Measurements from ENCODE around the gene CLCNKA.

The CLCNKA gene

DNA sequence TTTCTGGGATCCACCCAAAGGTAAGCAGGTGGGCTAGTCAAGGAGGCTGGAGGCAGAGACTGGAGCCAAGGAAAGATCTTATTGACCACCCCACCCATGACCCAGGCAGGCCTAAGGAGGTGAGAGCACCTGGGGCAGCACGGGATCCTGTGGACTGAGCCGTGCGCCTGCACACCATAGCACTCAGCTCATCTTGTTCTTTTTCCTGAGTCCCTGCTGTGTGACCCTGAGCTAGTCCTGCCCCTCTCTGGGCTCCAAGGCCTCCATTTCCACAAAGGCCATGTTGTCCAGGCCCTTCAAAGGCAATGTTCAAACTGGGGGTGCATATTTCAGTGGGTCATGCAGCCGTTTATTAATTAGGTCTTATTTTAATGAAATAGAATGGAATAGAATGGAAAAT lies 44.4 kb downstream of the CLCNKA start:
- no peak for DNase-seq

DNA sequence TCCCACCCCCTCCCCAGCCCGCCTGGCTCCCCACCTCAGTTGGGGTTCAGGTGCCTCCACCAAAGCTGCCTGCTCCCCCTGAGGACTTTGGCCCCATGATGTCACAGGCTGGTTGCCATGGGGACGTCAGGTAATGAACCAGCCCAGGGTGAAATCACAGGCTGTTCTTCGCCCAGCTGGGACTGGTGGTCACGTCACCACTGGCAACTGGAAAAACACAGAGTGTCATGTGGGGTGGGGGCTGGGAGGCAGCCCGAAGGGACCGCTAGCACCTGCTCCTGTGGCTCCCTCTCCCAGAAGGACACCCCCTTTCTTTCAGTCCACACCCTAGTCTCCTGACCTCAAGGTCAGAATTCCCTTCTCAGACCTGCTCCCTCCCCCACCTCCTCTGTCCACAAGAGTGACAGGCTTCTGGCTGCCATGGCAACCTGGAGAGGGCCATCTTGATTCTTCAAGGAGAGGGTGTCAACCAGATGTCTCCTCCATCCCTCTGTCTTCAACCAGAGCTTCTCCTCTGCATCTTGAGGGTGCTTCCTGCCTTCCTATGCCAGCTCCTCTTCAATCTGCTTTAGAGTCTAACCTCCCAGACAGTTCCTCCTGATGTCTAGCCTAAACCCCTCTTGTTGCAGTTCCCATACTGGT lies 45.4 kb downstream of the CLCNKA start:
- DNase-seq, result no peak

DNA sequence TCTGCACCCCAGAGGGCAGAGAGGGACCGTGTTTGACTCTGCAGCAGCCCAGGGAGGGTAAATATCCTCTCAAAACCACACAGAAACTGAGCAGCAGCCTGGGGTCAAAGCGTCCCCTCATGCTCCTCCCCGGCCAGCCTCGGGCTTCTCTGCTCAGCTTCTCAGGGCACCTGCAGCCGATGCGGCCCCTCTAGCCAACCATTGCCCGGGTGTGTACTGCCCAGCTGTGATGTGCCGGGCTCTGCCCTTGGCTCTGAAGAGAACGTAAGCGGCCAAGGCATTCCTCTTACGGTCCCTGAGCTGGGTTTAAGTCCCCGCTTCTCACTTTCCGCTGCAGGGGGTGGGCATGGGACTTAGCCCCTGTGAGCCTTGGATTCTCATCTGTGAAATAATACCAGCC lies 46.1 kb downstream of the CLCNKA start:
- no peak for DNase-seq

DNA sequence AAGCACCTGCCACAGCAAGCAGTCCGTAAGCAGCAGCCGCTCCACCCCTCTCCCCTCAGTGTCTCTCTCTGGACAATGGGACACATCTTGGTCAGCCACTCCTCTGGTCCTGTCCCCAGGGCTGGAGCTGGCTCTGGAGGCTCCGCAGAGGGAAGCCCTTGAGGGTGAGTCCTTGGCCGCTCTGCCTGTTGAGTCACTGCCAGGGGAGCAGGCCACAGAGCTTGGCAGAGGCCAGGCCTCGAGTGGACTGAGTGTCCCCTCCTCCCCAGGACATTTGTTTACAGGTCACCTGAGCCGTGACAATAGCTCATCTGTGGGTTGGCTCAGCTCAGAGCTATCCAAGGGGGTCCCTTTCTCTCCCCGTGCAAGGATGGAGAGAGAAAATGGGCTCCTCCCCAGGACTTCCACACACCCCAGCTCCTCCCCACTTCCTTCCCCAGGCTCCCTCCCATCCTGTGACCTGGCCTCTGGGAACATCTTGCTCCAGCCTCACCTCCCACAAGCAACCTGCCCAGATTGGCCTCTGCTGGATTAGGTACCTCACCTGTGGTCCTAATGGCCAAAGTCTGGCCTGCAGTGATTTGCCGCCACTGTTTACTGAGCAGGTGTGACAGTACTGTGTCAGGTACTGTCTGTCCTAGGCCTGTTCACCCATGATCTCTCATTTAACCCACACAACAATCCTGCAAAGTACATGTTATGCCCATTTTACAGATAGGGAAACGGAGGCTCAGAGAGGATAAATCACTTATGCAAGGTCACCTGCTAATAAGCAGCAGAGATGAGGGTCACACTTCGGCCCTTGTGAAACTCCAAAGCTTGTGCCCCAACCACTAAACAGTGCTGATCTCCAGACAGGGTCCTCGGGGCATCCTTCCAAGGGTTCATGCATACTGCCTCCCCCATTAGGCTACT lies 46.8 kb downstream of the CLCNKA start:
- no peak for DNase-seq

DNA sequence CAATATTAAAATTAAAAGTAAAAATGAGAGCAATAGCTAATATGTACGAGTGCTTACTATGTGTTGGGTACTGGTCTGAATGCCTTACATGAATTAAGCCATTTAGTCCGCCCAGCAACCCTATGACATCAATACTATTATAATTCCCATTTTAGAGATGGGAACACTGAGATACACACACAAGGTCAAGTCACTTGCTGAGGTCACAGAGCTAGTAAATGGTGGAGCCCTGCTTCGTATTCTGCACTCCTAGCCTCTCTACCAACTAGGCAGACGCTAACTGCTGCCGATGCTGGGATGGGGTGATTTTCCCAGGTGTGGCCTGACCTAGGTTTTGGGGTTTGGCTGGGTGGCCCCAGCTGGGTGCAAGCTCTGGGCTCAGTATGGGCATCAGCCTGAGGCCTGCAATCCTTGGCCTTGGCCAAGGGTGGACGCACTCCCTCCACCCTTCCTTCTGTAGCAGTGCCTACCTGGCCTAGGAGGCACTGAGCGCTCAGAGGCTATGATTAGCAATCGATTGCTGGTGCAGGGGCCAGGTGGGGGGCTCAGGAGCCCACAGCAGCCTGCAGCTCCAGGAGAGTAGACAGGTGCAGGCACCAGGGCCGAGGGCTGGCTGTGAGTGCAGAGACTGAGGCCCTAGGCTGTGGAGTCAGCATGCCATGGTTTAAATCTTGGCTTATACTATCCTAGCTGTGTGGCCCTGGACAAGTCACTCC lies 49.0 kb downstream of the CLCNKA start:
- DNase-seq, result no peak

DNA sequence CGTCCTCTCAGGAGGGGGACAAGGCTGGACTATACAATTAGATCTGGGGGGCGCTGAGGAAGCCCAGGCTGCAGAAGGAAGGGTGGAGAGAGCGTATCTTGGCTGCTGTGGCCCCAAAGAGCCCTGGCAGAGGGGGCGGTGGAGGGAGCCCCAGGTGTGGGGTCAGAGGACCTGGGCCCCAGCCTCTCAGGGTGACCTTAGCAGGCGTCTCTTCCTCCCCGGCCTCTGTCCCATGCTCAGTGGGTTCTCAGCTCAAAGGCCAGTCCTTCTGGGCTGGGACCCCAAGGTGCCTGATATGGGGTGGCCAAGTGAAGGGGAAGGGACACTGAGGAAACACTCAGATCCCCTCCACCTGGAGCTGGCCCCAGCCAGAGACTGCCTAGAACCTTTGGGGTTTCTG lies 49.8 kb downstream of the CLCNKA start:
- no peak for DNase-seq

DNA sequence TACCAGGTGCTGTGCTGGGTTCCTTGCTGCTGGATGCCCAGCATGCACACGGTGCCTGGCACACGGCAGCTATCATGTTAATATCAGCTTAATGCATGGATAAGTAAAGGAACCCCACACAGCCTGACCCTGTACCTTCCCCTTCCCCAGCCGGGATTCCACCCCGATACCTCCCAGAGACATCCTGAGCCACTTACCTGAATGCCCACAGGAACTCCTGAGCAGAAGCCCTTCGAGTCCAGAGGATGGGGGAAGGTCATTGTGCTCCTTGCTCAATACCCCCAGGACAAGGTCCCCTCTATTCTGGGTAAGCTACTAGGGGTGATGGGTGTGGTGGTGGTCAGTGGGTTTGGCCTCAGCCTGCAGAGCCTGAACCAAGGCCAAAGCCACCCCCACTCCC lies 50.3 kb downstream of the CLCNKA start:
- DNase-seq, result no peak

DNA sequence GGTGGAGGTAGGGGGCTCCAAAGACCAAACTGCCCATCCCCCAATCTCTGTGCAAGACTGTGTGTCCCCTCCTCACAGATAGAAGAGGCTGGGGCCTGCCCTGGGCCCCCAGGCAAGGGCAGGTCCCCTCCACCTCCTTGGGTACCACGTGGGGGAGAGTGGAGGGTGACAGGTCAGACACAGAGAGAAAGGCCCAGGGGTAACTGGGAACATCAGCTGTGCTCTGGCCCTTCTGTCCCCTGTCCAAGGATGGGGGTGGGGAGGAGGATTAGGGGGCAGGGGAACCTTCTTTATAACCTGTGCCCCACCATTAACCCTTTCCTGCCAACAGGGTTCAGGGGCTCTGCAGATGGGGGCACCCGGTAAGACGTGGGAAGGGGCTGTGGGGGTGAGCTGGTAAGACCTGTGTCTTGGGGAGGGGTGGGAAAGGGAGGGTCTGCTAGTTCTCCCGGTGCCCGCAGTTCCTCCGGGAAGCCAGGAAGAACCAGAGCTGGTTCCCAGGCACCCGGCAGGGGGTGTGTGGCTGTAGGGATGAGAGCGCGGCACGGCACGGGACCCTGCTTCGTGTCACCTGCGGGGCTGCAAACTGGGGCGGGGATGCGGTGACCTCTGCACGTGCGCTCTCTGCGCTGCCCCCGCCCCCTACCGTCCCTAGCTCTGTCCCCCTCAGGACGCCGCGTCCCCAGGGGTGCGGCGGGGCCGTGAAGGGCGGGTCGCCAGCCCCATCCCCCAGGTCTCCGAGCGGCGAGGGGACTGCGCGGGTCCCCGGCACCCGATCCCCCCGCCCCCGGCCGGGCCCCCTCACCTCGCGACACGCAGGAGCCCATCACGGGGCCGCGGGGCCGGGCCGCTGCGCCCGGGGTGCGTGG lies 51.0 kb downstream of the CLCNKA start:
- DNase-seq, result no peak

DNA sequence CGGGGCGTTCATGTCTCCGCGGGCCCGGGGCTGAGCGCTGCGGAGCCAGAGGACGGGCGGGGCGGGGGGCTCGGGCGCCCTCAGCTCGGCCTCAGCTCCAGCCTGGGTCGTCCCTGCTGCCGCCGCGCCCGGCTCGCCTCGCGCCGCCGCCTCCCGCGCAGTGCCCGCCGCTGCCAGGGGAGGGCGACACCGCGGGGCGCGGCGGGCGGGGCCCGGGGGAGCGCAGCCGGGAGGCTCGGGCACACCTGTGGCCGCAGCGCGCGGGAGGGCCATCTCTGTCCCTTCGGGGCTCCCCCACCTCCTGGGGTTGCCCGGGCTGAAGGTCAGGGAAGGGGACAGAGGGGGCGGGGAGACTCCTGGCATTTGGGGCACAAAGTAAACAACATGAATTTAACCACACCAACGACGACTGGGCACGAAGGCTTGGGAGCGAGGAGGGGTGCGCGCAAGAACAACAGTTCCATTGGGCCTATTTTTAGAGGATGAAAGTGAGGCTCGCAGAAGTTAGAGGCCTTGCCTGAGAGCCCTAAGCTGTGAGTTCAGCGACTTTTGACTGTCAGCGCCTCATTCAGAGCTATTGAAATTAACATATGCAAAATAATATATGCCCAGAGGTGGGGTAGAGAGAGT lies 51.8 kb downstream of the CLCNKA start, which contains the start of gene FAM131C:
Gene FAM131C, minus strand, starts transcription at position 162 of the 630 bp plus-strand sequence. CDS start 209 bp downstream, outside the sequence.
- DNase-seq, result no peak

DNA sequence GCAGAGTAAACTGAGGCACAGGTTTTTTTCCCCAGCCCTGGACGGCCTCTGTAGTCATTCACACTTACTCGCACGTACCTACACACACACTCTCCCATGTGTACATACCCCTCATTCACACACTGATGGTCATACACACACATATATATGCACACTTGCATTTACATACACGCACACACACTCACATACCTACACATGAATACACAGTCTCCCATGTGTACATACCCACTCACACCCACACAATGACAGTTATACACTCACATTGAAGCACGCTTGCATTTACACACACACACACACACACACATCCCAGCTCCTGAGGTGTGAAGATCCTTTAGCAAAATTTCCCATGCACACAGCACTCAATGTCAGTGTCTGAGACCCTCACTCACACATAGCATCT lies 52.4 kb downstream of the CLCNKA start:
- DNase-seq, result no peak

DNA sequence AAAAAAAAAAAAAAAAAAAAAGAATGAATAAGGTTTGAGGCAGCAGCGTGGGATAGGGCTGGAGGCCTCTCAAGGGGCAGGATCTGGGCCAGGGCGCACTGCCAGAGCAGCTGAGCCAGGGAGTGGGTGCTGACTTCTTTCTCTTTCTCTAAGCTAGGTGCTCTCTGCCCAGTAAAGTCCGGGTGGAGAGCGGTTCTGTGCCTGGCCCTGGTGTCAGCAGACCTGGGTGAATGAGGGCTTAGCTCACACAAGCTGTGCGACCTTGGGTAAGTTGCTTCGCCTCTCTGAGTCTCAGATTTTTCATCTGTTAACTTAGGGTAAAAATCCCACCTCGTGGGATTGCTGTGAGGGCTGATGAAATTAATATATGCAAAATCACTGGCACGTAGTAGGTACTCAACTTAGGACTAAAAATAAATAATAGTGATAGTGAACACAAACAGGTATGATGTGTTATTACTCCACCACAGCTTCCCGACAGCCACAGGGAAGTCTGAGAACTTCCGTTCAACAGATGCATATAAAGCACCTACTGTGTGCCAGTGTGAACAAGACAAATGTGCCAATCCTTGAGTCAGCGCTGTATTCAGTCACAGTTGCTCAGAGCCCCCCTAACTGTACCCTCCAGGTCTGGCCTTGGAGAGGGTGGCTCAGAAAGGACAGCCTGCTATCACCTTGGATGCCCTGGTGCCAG lies 53.6 kb downstream of the CLCNKA start:
- no peak for DNase-seq

DNA sequence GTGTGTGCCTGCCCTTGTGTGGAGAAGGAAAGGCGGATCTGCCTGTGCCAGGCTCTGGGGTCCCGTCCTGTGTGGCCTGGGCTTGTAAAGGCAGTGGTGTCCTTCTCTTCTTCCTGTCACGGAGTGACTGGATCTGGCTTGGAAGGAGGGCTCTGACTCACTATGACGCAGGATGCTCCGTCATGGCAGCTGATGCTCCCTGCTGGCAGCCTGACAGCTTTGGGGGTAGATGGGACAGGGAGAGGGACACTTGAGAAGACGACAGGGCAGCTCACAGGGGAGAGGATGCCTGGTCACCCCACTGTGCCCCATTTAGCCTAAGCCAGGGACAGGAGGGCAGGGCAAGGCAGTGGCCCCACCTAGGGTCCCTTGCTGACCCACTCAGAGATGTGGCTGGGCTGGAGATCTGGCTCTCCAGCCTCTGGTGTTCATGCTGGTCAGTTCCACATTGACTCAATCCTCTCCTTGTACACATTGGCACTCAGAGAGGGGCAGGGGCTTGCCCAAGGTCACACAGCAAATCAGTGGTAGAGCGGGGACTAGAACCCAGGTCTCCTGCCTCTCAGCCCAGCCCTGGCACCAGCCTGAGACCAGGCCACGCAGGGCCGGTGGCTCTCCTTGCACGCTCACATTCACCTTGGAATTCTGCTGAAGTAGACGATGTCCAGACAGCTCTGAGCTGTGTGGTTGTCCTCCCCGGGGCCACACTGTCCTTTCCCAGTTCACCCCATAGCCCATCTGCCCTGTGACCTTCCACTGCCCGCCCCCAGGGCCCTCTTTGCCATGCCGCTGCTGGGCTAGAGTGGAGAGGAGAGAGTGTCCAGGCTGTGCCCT lies 54.4 kb downstream of the CLCNKA start:
- DNase-seq, result no peak

DNA sequence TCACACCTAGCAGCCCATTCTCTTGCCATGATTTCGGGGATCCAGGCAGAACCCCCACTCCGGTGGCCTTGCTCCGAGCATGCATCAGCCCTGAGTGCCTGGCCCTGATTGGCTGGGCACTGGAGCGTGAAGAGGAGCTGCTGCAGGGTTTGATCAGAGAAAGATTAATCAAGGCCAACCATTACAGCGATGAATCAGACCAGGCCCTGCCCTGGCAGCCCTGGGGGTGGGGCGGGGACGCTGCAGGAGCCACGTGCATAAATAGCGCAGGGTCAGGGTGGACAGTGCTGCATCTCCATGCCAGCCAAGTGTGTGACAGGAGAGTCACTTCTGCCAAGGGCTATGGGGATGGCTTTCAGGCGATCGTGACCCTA lies 55.0 kb downstream of the CLCNKA start:
- no peak for DNase-seq

DNA sequence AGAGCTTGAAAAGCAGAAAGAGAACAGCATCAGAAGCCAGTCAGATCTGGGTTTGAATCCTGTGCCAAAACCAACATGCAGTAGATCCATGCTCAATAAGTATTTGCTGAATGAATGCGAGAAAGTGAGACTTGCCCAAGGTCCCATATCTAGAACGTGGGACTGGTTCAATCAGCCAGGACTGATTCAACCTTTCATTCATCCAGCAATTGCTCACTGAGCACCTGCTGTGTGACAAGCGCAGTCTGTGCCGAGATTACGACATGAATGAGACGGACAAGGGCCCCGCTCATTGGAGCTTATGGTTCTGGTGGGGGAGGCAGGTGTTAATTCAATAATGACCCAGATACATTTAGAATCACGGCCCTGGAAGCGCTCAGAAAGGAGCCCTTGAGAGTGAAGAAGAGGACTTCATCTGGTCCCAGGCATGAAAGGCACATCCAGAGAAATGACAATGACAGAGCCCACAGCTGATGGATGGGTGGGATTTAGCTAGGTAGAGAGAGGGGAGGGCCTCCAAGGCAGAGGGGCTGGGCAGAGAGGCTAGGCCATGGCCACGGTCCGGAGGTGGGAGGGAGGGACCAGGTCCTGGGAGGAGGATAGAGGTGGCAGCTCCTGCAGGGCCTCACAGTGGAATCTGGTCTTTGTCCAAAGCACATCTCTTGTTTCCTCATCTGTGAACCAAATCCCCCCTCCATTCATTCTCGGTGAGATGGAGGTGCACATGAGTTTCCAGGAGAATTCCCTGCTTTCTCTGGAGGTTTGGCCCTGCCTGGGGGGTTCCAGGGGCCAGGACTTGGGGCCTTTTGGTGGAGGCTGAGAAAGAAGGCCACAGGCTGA lies 55.8 kb downstream of the CLCNKA start:
- no peak for DNase-seq

DNA sequence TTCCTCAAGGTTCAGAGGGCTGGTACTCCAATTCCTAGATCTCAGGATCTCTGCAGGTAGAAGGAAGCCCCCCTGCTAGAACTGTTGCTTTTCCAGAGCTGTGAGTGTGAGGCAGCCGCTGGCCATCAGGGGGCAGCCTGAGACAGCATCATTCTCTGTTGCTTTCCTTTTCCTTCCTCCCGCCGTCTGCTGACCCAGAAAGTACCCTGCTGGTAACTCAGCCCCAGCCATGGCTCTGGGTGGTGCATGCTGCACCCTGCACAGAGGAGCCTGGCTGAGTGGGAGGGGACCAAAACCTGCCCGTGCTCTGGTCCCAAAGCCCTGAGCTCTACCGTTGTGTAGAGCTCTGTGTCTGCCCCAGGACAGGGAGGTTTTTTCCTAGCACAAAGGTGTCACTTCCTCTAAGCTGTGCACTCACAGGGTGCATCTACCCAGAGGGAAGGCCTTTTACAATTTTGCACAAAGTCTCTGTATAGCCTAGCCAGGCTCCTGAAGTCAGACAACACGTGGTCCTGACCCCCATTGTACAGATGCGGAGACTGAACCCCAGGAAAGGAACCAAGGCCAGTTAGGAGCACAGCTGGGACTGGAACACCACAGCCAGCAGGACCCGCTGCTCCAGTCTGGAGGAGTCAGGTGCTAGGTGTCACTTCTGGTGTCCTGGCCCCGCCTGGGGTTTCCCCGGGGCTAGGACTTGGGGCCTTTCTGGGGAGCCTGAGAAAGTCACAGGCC lies 57.3 kb downstream of the CLCNKA start:
- peak; percentile 70 for DNase-seq

DNA sequence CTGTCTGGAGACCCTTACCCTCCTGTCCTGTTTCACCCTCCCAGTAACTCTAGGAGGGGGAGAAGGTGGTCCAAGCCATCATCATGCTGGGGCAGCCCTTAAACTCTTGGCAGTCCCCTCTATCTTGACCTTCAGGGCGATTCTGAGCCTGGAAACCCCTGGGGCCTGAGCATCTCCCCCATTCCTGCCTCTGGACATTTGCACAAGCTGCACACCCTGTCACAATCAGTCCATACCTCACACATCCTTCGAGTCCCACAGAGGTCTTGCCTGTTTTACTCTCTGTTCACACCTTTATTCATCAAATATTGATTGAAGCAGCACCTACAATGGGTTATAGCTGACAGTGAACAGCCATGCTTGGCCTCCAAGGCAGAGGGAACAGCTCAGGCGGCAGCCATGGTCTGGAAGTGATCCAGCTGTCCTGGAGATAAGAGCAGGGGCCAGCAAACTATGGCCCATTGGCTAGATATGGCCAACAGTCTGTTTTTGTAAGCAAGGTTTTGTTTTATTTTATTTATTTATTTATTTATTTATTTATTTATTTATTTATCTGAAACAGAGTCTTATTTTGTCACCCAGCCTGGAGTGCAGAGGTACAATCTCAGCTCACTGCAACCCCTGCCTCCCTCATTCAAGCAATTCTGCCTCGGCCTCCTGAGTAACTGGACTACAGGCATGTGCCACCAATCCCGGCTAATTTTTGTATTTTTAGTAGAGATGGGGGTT lies 58.8 kb downstream of the CLCNKA start:
- DNase-seq, result no peak

DNA sequence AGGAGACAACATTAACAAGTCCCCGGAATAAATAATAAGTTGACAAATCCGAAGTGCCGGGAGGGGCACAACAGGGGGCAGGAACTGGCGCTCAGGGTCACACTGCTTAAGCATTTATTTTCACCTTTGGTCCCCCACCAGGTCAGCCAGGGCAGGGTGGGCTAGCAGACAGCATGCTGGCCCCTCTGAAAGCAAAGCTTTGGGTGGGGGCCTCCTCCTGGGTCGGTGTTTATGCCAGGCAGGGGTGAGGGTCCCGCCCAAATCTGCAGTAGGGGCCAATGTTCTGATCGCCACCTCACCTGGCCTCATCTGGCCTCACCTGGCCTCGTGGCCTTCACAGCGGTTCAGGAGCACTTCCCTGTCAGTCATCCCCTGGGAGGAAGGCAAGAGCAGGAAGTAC lies 59.8 kb downstream of the CLCNKA start:
- DNase-seq, result no peak
